Calu3 (cell line): ENCODE data around the gene CEMIP. TPM values are rescaled to one million over a fixed set of nuclear protein-coding genes. Genes with fewer than 3 reads are reported as not detected.

Experiments used
- BruUV-seq: library from RNA; stranded (reverse); fragments of 400-500 nt; replicated peaks from 2 replicates; lab custom pipeline; 2021; lab: Mats Ljungman, UMichigan
- CTCF ChIA-PET: fragments of 300-600 bp; sonication (Branson Sonifier 250); formaldehyde crosslinking; loops from one replicate; lab custom pipeline; 2022; ENCODE audit warnings: antibody characterized with exemption; lab: Charles Lee
- DNase-seq: peaks from one replicate; pipeline ENCODE4 v3.0.0; 2022
- H3K27ac Mint-ChIP-seq: one replicate; pipeline ENCODE4 v1.8.0; 2022; ENCODE audit warnings: mixed read lengths; ENCODE audit not compliant: unreplicated experiment
- H3K27me3 Mint-ChIP-seq: one replicate; pipeline ENCODE4 v1.8.0; 2022; ENCODE audit warnings: mixed read lengths; ENCODE audit not compliant: unreplicated experiment
- H3K36me3 Mint-ChIP-seq: one replicate; pipeline ENCODE4 v1.8.0; 2022; ENCODE audit warnings: mild to moderate bottlenecking, moderate library complexity, mixed read lengths; ENCODE audit not compliant: insufficient read depth, unreplicated experiment
- H3K4me1 Mint-ChIP-seq: one replicate; pipeline ENCODE4 v1.8.0; 2022; ENCODE audit warnings: mild to moderate bottlenecking, low read depth, mixed read lengths; ENCODE audit not compliant: unreplicated experiment
- H3K4me3 Mint-ChIP-seq: one replicate; pipeline ENCODE4 v1.8.0; 2022; ENCODE audit warnings: mild to moderate bottlenecking, low read depth, moderate library complexity, mixed read lengths; ENCODE audit not compliant: unreplicated experiment
- H3K9me3 Mint-ChIP-seq: one replicate; pipeline ENCODE4 v1.8.0; 2022; ENCODE audit warnings: low read depth, mixed read lengths; ENCODE audit not compliant: unreplicated experiment
- intact Hi-C: fragments of 100-400 bp; cut with micrococcal nuclease; formaldehyde crosslinking; loops from one replicate; pipeline ENCODE4 v1.10.0; 2022; ENCODE audit not compliant: unreplicated experiment
- total RNA-seq: library from RNA; stranded (reverse); gene quantifications from 2 replicates; pipeline ENCODE4 v1.2.3, GENCODE V29; 2022
- TF ChIP-seq, protein P1 (sequence below): fragments of 200-600 bp; IDR thresholded peaks from one replicate; pipeline ENCODE4 v1.8.0; 2022; ENCODE audit warnings: antibody characterized with exemption; ENCODE audit not compliant: unreplicated experiment

The CEMIP gene
- total RNA-seq, 1 experiment from 2014 or later, result 1.8 TPM

DNA sequence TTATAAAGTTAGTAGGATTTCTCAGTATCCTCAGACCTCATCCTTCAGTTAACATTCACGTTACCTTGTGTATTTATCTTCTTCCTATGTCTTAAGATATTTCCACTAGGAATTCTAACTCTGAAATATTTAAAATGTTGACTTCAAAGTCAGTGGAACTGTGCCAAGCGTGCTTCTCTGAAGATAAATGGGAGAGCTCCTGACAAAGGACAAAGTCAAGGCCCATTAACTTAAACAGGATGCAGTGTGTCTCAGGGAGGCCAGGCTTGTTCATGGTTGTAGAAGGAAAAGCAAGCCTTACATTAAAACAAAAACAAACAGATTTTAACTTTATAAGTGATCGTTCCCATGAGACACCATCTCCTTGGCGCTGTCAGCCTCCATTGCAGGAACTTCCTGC, 42.6 kb upstream of the CEMIP start:
- TF ChIP-seq, protein P1, sequence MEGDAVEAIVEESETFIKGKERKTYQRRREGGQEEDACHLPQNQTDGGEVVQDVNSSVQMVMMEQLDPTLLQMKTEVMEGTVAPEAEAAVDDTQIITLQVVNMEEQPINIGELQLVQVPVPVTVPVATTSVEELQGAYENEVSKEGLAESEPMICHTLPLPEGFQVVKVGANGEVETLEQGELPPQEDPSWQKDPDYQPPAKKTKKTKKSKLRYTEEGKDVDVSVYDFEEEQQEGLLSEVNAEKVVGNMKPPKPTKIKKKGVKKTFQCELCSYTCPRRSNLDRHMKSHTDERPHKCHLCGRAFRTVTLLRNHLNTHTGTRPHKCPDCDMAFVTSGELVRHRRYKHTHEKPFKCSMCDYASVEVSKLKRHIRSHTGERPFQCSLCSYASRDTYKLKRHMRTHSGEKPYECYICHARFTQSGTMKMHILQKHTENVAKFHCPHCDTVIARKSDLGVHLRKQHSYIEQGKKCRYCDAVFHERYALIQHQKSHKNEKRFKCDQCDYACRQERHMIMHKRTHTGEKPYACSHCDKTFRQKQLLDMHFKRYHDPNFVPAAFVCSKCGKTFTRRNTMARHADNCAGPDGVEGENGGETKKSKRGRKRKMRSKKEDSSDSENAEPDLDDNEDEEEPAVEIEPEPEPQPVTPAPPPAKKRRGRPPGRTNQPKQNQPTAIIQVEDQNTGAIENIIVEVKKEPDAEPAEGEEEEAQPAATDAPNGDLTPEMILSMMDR, result no peak
- no peaks in the 10 kb centered on the region for H3K27me3 Mint-ChIP-seq
- no peaks in the 10 kb centered on the region for H3K9me3 Mint-ChIP-seq
- no TSS peak for BruUV-seq
- H3K36me3 Mint-ChIP-seq, result peaks cover 6% of the 10 kb centered on the region
- H3K4me1 Mint-ChIP-seq, result peaks cover 44% of the 10 kb centered on the region
- no peak for DNase-seq
- H3K4me3 Mint-ChIP-seq, result no peak overlapping the region
- intact Hi-C loops, result no loop called here
- H3K27ac Mint-ChIP-seq, result no peak overlapping the region
- CTCF ChIA-PET, result no interaction called here

DNA sequence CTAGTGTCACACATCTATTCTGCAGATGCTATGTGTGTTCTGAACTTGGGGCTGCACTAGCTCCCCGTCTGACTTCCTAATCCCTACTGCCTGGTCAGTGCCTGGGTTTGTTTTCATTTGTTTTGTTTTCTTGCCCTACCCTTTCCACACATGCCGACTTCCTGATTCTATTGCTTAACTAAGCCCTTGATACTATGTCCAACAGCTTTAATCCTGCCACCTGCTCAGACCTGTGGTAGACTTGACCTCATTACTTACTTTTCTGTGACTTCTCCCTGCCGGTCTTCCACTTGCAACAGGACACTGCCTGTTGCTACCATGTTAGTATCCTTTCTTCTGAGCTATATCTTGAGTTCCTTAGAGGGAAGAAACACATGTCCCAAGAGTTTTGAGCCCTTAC, 39.3 kb upstream of the CEMIP start:
- peak; percentile 27 for DNase-seq
- intact Hi-C loops, result loop anchor here (5.0 kb wide), 1 partner anchor 43 kb away; the partner anchor contains the start of gene ABHD17C
- peaks cover 6% of the 10 kb centered on the region for H3K36me3 Mint-ChIP-seq
- peaks cover 66% of the 10 kb centered on the region for H3K4me1 Mint-ChIP-seq
- TF ChIP-seq, protein P1, result no peak
- H3K27me3 Mint-ChIP-seq, result no peaks in the 10 kb centered on the region
- H3K9me3 Mint-ChIP-seq, result no peaks in the 10 kb centered on the region
- no peak overlapping the region for H3K4me3 Mint-ChIP-seq
- CTCF ChIA-PET, result interaction anchor here (0.9 to 1.7 kb wide), 5 partner anchors 33 to 80 kb away, joined by 3 to 5 read pairs (median 3); partner anchors contain the start of gene ABHD17C
- BruUV-seq, result no TSS peak
- H3K27ac Mint-ChIP-seq, result peak overlapping the region; percentile 6

DNA sequence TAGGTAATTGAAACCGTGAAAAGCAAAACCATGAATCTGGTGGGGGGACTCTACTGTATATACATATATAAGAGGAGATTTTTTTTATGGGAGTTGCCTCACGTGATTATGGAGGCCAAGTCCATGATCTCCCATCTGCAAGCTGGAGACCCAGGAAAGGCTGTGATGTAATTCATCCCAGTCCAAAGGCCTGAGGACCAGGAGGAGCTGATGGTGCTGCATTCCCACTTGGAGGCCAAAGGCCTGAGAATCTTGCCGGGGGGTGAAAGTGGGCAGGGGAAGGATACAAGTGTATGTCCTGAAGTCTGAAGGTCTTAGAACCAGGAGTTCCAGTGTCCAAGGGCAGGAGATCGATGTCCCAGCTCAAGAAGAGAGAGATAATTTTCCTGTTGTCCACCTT, 37.1 kb upstream of the CEMIP start:
- peak overlapping the region; percentile 19 for H3K27ac Mint-ChIP-seq

DNA sequence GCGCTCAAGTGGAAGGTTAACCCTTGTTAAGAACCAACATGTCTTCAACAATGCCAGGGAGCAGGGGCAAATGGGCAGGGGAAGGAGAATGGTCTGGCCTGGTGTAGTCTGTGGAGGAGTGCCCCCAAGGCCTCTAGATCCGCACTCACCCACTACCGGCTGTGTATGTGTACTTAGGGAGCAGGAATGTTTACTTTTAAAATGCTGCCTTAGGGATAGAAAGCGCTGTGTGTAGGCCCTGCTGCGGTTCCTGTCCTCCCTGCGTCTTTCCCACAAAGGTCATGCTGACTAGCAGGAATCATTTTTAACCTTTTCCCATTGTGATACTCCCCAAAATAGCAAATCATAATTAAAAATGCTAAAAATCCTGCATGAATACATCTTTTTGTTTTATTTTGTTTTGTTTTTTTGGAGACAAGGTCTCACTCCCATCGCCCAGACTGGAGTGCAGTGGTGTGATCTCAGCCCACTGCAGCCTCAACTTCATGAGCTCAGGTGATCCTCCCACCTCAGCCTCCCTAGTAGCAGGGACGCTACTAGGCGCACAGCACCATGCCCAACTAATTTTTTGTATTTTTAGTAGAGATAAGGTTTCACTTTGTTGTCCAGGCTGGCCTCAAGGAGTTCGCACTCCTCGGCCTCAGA, 35.9 kb upstream of the CEMIP start:
- Mint-ChIP-seq H3K4me3 (peak overlapping the region; percentile 6), H3K36me3 (peaks cover under 1% of the 10 kb centered on the region), H3K27ac (peak overlapping the region; percentile 8), H3K4me1 (peaks cover 61% of the 10 kb centered on the region), H3K9me3 (peaks cover 2% of the 10 kb centered on the region), H3K27me3 (no peaks in the 10 kb centered on the region)
- no TSS peak for BruUV-seq
- DNase-seq, result peak; percentile 43
- CTCF ChIA-PET, result no interaction called here
- TF ChIP-seq, protein P1, result no peak
- intact Hi-C loops, result loop anchor here (5.0 kb wide), 1 partner anchor 46 kb away; the partner anchor contains the start of gene ABHD17C

More for the DNA sequence above, 37.1 kb upstream of the CEMIP start:
- Mint-ChIP-seq H3K27me3 (no peaks in the 10 kb centered on the region), H3K4me3 (no peak overlapping the region), H3K9me3 (peaks cover 2% of the 10 kb centered on the region), H3K4me1 (peaks cover 65% of the 10 kb centered on the region), H3K36me3 (peaks cover 6% of the 10 kb centered on the region)
- TF ChIP-seq, protein P1, result no peak
- BruUV-seq, result no TSS peak
- CTCF ChIA-PET, result no interaction called here
- DNase-seq, result no peak
- intact Hi-C loops, result loop anchor here (5.0 kb wide), 1 partner anchor 45 kb away; the partner anchor contains the start of gene ABHD17C
